BJ (cell line): ENCODE results near the gene IFITM2. TPM values are rescaled to one million over a fixed set of nuclear protein-coding genes. Genes with fewer than 3 reads are reported as not detected.
A peak's percentile ranks its signal among the peaks of the same experiment; 100 is the strongest.

ENCODE experiments used
- CTCF ChIA-PET: fragments of 350-600 bp; formaldehyde crosslinking; extraction: SDS; loops from one replicate; lab custom pipeline; 2021; ENCODE audit warnings: antibody characterized with exemption, inconsistent platforms; lab: Yijun Ruan, JAX
- POLR2A ChIA-PET: fragments of 300-600 bp; sonication (Branson Sonifier 250); formaldehyde crosslinking; extraction: SDS; loops from one replicate; lab custom pipeline; 2021; ENCODE audit warnings: antibody characterized with exemption; lab: Charles Lee
- DNase-seq: peaks from one replicate; pipeline ENCODE4 v3.0.0-alpha.2; 2011; ENCODE audit warnings: low read depth
- H3K27me3 ChIP-seq: 2 replicates; pipeline ENCODE4 v1.6.0; 2011; ENCODE audit warnings: low read length; ENCODE audit not compliant: control insufficient read depth, insufficient read depth
- H3K36me3 ChIP-seq: 2 replicates; pipeline ENCODE4 v1.5.1; 2011; ENCODE audit warnings: low read length; ENCODE audit not compliant: control insufficient read depth, insufficient read depth
- H3K4me3 ChIP-seq: 2 replicates; pipeline ENCODE4 v1.5.1; 2011; ENCODE audit warnings: low read depth, mild to moderate bottlenecking, control low read depth, low read length
- polyA plus RNA-seq: library from polyadenylated mRNA; depleted of rRNA; stranded (reverse); fragments of >200 nt; gene quantifications from 2 replicates; pipeline ENCODE4 v1.2.3, GENCODE V29; 2011; rRNA removed
- small RNA-seq: library from RNA; depleted of rRNA; stranded (forward); fragments of <200 nt; gene quantifications from one replicate; pipeline ENCODE3, GENCODE V24; 2012; ENCODE audit warnings: low replicate concordance, low read depth; ENCODE audit not compliant: insufficient read length
- TF ChIP-seq, protein P1 (sequence below): IDR thresholded peaks from 2 replicates; pipeline ENCODE4 v1.5.1; 2011; ENCODE audit warnings: low read depth, mild to moderate bottlenecking, control low read depth, inconsistent platforms, low read length, moderate library complexity; ENCODE audit not compliant: insufficient read depth

IFITM2 gene
- polyA plus RNA-seq, 1 experiment, result 813 TPM

DNA sequence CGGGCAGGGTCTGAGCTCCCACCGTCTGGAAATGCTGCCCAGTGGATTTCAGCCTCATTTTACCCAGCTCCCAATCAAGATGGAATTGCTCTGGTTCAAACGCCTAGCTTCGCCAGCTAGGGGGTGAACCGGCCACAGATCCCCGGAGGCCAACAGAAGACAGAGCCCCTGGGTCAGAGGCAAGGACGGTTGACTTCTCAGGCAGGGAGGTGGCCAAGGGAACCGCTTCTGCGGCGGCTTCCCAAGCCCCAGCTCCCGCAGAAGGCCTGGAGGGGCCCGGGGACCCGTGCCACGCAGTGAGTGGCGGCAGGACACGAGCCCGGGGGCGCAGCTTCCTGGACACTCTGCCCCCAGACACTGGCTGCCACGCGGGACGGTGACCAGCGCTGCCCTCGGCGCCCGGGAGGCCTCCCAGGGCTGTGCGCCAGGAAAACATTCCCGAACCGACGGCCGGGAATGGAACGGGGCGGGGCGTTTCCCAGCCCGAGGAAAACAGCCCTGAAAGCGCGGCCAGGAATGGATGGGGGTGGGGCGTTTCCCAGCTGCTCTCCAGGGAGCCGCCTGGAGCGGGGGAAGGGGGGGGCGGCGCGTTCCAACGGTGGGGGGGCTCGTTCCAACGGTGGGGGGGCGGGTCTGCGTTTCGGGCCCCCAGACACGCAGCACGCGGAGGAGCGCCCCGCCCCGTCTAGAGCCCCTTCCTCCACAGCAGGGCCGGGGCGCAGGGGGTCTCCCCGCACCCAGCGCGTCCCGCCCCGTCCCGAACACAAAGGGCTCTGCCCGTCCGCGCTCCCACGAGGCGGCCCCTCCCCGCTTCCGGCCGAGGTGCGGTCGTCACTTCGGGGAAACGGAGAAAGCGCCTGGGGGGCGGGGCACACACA lies 48.2 kb downstream of the IFITM2 start:
- no peaks in the 10 kb centered on the region for H3K36me3 ChIP-seq
- peak overlapping the region; percentile 32 for H3K4me3 ChIP-seq
- no peaks in the 10 kb centered on the region; the same call in 1 of the 2 replicates for H3K27me3 ChIP-seq
- TF ChIP-seq, protein P1, sequence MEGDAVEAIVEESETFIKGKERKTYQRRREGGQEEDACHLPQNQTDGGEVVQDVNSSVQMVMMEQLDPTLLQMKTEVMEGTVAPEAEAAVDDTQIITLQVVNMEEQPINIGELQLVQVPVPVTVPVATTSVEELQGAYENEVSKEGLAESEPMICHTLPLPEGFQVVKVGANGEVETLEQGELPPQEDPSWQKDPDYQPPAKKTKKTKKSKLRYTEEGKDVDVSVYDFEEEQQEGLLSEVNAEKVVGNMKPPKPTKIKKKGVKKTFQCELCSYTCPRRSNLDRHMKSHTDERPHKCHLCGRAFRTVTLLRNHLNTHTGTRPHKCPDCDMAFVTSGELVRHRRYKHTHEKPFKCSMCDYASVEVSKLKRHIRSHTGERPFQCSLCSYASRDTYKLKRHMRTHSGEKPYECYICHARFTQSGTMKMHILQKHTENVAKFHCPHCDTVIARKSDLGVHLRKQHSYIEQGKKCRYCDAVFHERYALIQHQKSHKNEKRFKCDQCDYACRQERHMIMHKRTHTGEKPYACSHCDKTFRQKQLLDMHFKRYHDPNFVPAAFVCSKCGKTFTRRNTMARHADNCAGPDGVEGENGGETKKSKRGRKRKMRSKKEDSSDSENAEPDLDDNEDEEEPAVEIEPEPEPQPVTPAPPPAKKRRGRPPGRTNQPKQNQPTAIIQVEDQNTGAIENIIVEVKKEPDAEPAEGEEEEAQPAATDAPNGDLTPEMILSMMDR, result no peak
- DNase-seq, result peak; percentile 76
- CTCF ChIA-PET, result interaction anchor here (0.7 to 3.7 kb wide), 6 partner anchors 33 to 51 kb away, joined by 3 to 30 read pairs (median 4); partner anchors contain the start of gene IFITM3
- POLR2A ChIA-PET, result interaction anchor here (0.5 to 0.9 kb wide), 6 partner anchors 38 to 384 kb away, joined by 3 to 17 read pairs (median 6); no protein-coding TSS in a partner anchor

DNA sequence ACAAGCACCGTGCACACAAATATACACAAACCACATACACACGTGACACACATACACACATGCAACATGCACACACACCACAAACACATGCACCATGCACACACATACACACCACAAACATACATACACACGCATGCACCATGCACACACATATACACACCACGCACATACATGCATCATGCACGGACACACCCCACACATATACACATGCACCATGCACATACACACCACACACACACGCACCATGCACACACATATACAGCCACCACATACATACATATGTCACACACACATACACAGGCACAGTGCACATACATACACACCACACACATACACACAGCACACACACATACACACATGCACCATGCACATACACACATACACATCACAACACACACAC lies 49.0 kb downstream of the IFITM2 start:
- POLR2A ChIA-PET, result interaction anchor here (0.5 to 0.9 kb wide), 2 partner anchors 44 to 383 kb away, joined by 6 to 12 read pairs; no protein-coding TSS in a partner anchor
- TF ChIP-seq, protein P1, result no peak
- CTCF ChIA-PET, result interaction anchor here (1.0 to 3.7 kb wide), 3 partner anchors 41 to 51 kb away, joined by 3 to 30 read pairs (median 7); no protein-coding TSS in a partner anchor
- no peak overlapping the region for H3K4me3 ChIP-seq
- no peak for DNase-seq
- H3K27me3 ChIP-seq, result no peaks in the 10 kb centered on the region; the same call in 1 of the 2 replicates
- no peaks in the 10 kb centered on the region for H3K36me3 ChIP-seq

DNA sequence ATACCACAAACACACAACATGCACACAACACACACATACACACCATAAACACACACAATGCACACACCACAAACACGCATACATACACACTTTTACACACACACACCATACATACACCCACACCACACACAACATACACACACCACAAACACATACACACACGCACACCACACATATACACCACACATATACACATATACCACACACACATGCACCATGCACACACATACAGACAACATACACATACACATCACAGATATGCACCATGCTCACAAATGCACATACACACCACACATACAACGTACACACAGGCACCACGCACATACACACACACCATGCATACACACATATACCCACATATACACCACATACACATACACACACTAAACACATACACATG lies 50.0 kb downstream of the IFITM2 start:
- POLR2A ChIA-PET, result no interaction called here
- CTCF ChIA-PET, result interaction anchor here (3.6 kb wide), 1 partner anchor 52 kb away, joined by 15 read pairs; no protein-coding TSS in a partner anchor

DNA sequence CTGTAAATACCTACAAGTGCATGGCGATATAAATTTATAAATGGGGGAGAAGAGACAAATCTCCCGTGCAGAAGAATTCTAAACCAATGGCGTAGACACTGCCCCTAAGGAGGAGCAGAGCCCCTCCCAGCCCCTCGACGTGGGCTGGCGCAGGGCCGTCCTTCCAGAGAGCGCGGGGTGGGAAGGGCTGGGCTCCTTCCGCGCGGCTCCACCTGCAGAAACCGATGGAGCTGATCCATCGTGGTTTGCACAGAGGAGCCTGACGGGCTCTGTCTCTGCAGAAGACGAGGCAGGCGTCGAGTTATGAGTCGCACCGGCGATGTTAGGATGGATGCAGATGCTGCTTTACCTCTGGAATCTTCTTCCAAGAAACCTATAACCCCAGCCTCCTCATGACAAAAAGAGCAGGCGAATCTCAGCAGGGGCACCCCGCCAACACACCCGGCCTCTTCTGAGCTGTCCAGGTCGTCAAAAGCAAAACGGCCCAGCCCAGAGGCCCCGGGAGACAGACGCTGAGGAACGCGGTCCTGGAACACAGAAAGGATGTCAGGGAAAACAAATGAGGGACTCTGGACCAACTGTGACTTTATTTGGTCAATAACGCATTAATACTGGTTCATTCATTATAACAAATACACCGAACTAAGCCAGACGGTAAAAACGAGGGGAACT lies 50.6 kb downstream of the IFITM2 start:
- ChIA-PET CTCF (interaction anchor here (3.6 kb wide), 1 partner anchor 53 kb away, joined by 15 read pairs; no protein-coding TSS in a partner anchor), POLR2A (no interaction called here)
- Histone ChIP-seq H3K36me3 (no peaks in the 10 kb centered on the region), H3K4me3 (no peak overlapping the region), H3K27me3 (peaks cover 1% of the 10 kb centered on the region; the same call in 1 of the 2 replicates)
- no peak for DNase-seq
- TF ChIP-seq, protein P1, result no peak

More for the DNA sequence above, 50.0 kb downstream of the IFITM2 start:
- Histone ChIP-seq H3K4me3 (no peak overlapping the region), H3K36me3 (no peaks in the 10 kb centered on the region), H3K27me3 (no peaks in the 10 kb centered on the region; the same call in 1 of the 2 replicates)
- TF ChIP-seq, protein P1, result no peak
- no peak for DNase-seq

Small RNA genes lying within 50 kb of the gene (small RNA-seq; reads per million reads assigned to genes)
- gene AC136475.6, result not detected

Other genes starting within 250 kb of the IFITM2 start
- gene SCGB1C1, start 114.7 kb upstream of the IFITM2 start, polyA plus RNA-seq, result not detected in 2 replicates
- gene BET1L, start 100.4 kb upstream of the IFITM2 start, polyA plus RNA-seq, result 69.5 and 111 TPM in 2 replicates
- gene RIC8A, start 100.1 kb upstream of the IFITM2 start, polyA plus RNA-seq, result 169 and 242 TPM in 2 replicates
- 18.8 and 22.2 TPM in 2 replicates for gene SIRT3, start 71.5 kb upstream of the IFITM2 start, polyA plus RNA-seq
- gene PSMD13, start 70.8 kb upstream of the IFITM2 start, polyA plus RNA-seq, result 158 and 187 TPM in 2 replicates
- not detected in 2 replicates for gene NLRP6, start 29.4 kb upstream of the IFITM2 start, polyA plus RNA-seq
- gene PGGHG, start 18.7 kb upstream of the IFITM2 start, polyA plus RNA-seq, result 7.4 and 13.2 TPM in 2 replicates
- not detected in 2 replicates for gene IFITM5, start 8.3 kb upstream of the IFITM2 start, polyA plus RNA-seq
- 566 and 660 TPM in 2 replicates for gene IFITM1, start 6.2 kb downstream of the IFITM2 start, polyA plus RNA-seq
- gene IFITM3, start 13.0 kb downstream of the IFITM2 start, polyA plus RNA-seq, result 989 and 1,538 TPM in 2 replicates
- gene B4GALNT4, start 61.7 kb downstream of the IFITM2 start, polyA plus RNA-seq, result 3.0 and 5.4 TPM in 2 replicates
- gene PKP3, start 86.4 kb downstream of the IFITM2 start, polyA plus RNA-seq, result 0.42 and 0.86 TPM in 2 replicates
- 21.1 and 29.2 TPM in 2 replicates for gene SIGIRR, start 107.2 kb downstream of the IFITM2 start, polyA plus RNA-seq
- not detected in 2 replicates for gene ANO9, start 134.2 kb downstream of the IFITM2 start, polyA plus RNA-seq
- 18.1 and 25.8 TPM in 2 replicates for gene PTDSS2, start 142.5 kb downstream of the IFITM2 start, polyA plus RNA-seq
- 139 and 260 TPM in 2 replicates for gene RNH1, start 199.4 kb downstream of the IFITM2 start, polyA plus RNA-seq
- 50.3 and 90.4 TPM in 2 replicates for gene HRAS, start 227.8 kb downstream of the IFITM2 start, polyA plus RNA-seq
- gene LRRC56, start 229.7 kb downstream of the IFITM2 start, polyA plus RNA-seq, result 0.92 and 1.5 TPM in 2 replicates